ENCODE data around the gene ZNF407.

The ZNF407 gene

DNA sequence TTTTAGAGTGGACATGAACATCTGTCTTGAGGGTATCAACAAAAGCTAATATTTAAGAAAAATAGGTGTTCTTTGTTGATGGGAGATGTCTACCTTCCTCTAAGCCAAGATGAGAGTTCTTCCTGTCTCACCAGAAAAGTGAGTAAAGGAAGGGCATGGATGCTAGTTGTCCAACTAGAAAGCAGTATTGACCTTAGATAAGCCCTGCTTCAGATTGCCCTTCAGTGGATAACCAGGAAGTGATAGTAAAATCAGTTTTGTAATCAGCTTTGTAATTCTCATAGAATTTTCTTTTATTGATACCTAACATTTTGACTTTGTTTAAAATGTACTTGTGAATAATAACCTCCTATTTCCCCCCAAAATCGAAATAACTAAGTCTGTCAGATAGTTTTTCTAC is 134.7 kb downstream of the ZNF407 start:
- Histone ChIP-seq H3K4me1 (no peaks in the 10 kb centered on the region), H3K4me3 (ENCODE audit: low read depth, low read length) (no peak overlapping the region), H3K9me3 (no peaks in the 10 kb centered on the region), H3K27me3 (no peaks in the 10 kb centered on the region), H3K36me3 (no peaks in the 10 kb centered on the region)
- no peak for DNase-seq
- TF ChIP-seq, protein P1, sequence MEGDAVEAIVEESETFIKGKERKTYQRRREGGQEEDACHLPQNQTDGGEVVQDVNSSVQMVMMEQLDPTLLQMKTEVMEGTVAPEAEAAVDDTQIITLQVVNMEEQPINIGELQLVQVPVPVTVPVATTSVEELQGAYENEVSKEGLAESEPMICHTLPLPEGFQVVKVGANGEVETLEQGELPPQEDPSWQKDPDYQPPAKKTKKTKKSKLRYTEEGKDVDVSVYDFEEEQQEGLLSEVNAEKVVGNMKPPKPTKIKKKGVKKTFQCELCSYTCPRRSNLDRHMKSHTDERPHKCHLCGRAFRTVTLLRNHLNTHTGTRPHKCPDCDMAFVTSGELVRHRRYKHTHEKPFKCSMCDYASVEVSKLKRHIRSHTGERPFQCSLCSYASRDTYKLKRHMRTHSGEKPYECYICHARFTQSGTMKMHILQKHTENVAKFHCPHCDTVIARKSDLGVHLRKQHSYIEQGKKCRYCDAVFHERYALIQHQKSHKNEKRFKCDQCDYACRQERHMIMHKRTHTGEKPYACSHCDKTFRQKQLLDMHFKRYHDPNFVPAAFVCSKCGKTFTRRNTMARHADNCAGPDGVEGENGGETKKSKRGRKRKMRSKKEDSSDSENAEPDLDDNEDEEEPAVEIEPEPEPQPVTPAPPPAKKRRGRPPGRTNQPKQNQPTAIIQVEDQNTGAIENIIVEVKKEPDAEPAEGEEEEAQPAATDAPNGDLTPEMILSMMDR (IDR thresholded peaks at IDR 0.05; ENCODE audit: low read depth, low read length) = no peak

DNA sequence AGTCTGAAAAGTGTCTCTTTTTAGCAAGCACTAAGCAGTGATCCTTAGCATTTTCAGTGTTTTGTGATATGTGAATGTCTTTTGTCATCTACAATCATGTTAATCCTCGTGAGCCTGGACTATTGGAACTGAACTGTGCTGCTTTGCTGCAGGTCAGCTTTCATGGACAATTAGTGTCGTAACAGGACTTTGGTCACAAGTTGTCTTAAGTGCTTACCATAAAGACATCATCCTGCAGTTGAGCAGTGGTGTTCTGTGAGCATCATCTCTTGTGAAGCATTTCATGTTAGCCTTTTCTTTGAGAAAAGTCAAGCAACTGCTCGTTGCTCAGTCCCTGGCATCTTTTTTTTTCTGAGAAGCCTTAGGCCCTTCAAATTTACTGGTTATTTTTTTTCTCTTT is 135.9 kb downstream of the ZNF407 start:
- no peaks in the 10 kb centered on the region for H3K27me3 ChIP-seq
- H3K36me3 ChIP-seq = no peaks in the 10 kb centered on the region
- no peaks in the 10 kb centered on the region for H3K4me1 ChIP-seq
- TF ChIP-seq, protein P1 (IDR thresholded peaks at IDR 0.05; ENCODE audit: low read depth, low read length) = no peak
- H3K4me3 ChIP-seq (ENCODE audit: low read depth, low read length) = no peak overlapping the region
- DNase-seq = no peak
- H3K9me3 ChIP-seq = no peaks in the 10 kb centered on the region

DNA sequence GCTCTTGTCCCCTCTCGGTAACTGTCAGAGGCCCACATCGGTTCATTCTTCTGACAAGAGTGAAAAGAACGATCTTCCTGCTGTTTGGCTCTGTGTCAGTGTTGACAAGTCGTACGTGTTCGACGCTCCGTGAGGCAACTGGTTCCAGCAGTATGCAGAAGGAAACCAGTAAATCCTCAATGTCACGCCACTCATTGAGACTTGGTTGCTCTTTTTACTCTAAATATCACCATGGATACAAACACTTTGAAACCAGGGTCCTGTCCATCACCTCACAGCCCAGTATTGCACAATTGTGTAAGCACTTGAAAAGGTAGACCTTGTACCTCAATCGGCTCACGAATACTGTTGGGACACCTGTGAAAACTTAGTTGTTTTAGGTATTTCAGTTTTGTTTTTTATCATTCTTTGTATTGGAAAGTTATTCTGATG is 136.4 kb downstream of the ZNF407 start:
- no peaks in the 10 kb centered on the region for H3K9me3 ChIP-seq
- DNase-seq = no peak
- no peaks in the 10 kb centered on the region for H3K36me3 ChIP-seq
- no peaks in the 10 kb centered on the region for H3K27me3 ChIP-seq
- TF ChIP-seq, protein P1 (IDR thresholded peaks at IDR 0.05; ENCODE audit: low read depth, low read length) = no peak
- H3K4me3 ChIP-seq (ENCODE audit: low read depth, low read length) = no peak overlapping the region
- no peaks in the 10 kb centered on the region for H3K4me1 ChIP-seq

DNA sequence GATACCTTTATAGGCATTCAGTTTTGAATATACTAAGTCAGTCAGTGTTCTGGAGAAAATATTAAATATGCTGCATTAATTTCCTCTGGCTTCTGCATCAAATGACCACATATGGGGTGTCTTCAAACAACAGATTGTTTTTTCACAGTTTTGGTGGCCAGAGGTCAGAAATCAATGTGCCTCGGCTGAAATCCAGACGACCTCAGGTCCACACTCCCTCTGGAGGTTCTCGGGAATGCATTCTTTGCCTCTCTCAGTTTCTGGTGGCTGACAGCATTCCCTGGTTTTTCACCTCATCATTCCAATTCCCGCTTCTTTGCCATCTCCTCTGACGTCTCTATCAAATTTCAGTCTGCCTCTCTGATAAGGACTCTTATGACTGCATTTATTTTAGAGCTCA is 142.3 kb downstream of the ZNF407 start:
- TF ChIP-seq, protein P1 (IDR thresholded peaks at IDR 0.05; ENCODE audit: low read depth, low read length) = no peak
- H3K4me1 ChIP-seq = no peaks in the 10 kb centered on the region
- no peaks in the 10 kb centered on the region for H3K27me3 ChIP-seq
- no peaks in the 10 kb centered on the region for H3K9me3 ChIP-seq
- H3K36me3 ChIP-seq = no peaks in the 10 kb centered on the region
- H3K4me3 ChIP-seq (ENCODE audit: low read depth, low read length) = no peak overlapping the region
- DNase-seq = no peak

DNA sequence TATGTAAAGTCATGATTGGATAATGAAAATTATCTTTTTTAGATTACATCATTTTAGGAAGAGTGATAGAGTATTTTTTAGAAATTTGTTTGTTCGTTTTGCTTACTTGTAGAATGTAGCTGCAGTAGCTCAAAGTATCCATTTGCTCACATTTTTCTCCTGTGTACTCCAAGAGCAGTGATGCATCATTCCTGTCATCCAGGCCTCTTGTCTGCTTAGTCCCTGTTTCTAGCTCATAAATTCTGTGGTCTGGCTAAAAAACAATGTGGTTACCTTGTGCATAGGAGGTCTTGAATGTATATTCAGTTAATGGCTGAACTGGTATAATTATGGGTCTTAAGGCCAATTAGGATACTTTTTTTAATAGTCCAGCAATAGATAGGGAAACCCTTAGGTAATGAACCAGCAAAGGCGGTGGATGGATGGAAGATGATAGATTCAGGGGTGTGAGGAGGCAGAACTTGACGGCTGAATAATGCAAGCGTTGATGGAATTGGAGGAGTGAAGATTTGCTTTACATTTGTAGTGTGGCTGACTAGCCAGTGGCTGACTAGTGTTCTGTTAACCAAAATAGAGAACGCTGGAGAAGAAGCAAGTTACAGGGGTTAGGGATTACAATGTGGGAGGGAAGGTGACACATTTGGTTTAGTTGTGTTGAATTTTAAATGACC is 145.0 kb downstream of the ZNF407 start:
- no peak for DNase-seq
- Histone ChIP-seq H3K27me3 (no peaks in the 10 kb centered on the region), H3K9me3 (no peaks in the 10 kb centered on the region), H3K4me3 (ENCODE audit: low read depth, low read length) (no peak overlapping the region), H3K4me1 (0 out of 2 replicates have a peak, but pooled peaks cover 3% of the 10 kb centered on the region), H3K36me3 (no peaks in the 10 kb centered on the region)
- TF ChIP-seq, protein P1 (IDR thresholded peaks at IDR 0.05; ENCODE audit: low read depth, low read length) = no peak

DNA sequence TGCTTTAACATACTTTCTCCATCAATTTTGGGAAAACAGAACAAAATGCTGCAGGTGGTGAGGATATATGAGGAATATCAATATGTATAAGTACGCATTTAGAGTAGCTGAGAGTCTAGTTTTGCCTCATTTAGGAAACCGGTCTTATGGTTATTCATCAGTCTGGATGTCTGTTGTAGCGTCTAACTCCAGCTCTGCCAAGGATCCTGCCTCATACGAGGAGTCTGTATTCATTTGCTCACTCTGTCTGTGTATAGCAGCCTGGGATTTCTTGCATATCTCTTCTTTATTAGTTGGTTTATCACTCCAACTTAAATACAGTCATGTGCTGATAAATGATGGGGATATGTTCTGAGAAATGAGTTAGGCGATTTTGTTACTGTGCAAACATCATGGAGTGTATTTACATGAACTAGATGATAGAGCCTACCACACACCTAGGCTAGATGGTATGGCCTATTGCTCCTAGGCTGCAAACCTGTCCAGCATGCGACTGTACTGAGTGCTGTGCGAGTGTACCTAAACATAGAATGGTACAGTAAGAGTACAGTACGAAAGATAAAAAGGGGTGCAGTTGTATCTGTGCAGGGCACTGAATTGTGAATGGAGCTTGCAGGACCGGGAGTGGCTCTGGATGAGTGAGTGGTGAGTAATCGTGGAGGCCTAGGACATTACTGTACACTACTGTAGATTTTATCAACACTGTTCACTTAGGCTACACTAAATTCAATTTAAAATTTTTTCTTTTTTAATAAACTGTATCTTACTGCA is 148.1 kb downstream of the ZNF407 start:
- no peak overlapping the region for H3K4me3 ChIP-seq (ENCODE audit: low read depth, low read length)
- peak; percentile 39 for DNase-seq

More for the DNA sequence above, 148.1 kb downstream of the ZNF407 start:
- Histone ChIP-seq H3K27me3 (no peaks in the 10 kb centered on the region), H3K4me1 (0 out of 2 replicates have a peak, but pooled peaks cover 3% of the 10 kb centered on the region), H3K36me3 (no peaks in the 10 kb centered on the region), H3K9me3 (no peaks in the 10 kb centered on the region)
- TF ChIP-seq, protein P1 (IDR thresholded peaks at IDR 0.05; ENCODE audit: low read depth, low read length) = no peak

All from BE2C (cell line).